ENCODE data around the gene TFDP2. TPM values are rescaled to one million over a fixed set of nuclear protein-coding genes. Genes with fewer than 3 reads are reported as not detected.

The TFDP2 gene
- total RNA-seq, 1 experiment from 2014 or later, result 48.2 TPM

- no peak for ATAC-seq
- Mint-ChIP-seq H3K27ac (no peak overlapping the region), H3K27me3 (ENCODE audit: low read depth) (no peaks in the 10 kb centered on the region), H3K4me3 (no peak overlapping the region), H3K9me3 (no peaks in the 10 kb centered on the region), H3K36me3 (peaks cover 7% of the 10 kb centered on the region; the same call in 1 of the 2 replicates), H3K4me1 (0 out of 2 replicates have a peak, but pooled peaks cover 3% of the 10 kb centered on the region)
- no peak for DNase-seq (ENCODE audit: low spot score)
- TF ChIP-seq FOXP1 (CRISPR knock-in tag; IDR thresholded peaks at IDR 0.05; ENCODE audit: borderline replicate concordance) (no peak), MYBL2 (CRISPR knock-in tag; IDR thresholded peaks at IDR 0.05) (no peak), FOXJ3 (CRISPR knock-in tag; IDR thresholded peaks at IDR 0.05; ENCODE audit: borderline replicate concordance) (no peak), ZBTB21 (CRISPR knock-in tag; IDR thresholded peaks at IDR 0.05; ENCODE audit: borderline replicate concordance) (no peak), ZNF425 (CRISPR knock-in tag; conservative IDR thresholded peaks at IDR 0.05) (no peak), EMX1 (CRISPR knock-in tag; IDR thresholded peaks at IDR 0.05) (no peak), GRHL2 (CRISPR knock-in tag; IDR thresholded peaks at IDR 0.05; ENCODE audit: insufficient replicate concordance, severe bottlenecking) (no peak), ATF2 (CRISPR knock-in tag; IDR thresholded peaks at IDR 0.05; ENCODE audit: borderline replicate concordance, low read depth) (no peak), KAT7 (CRISPR knock-in tag; IDR thresholded peaks at IDR 0.05; ENCODE audit: borderline replicate concordance) (no peak), AR (CRISPR knock-in tag; IDR thresholded peaks at IDR 0.05) (no peak), TCF7 (CRISPR knock-in tag; IDR thresholded peaks at IDR 0.05; ENCODE audit: low read depth) (no peak), ZNF219 (CRISPR knock-in tag; IDR thresholded peaks at IDR 0.05; ENCODE audit: borderline replicate concordance) (no peak), ZNF281 (CRISPR knock-in tag; IDR thresholded peaks at IDR 0.05) (no peak), CREM (CRISPR knock-in tag; IDR thresholded peaks at IDR 0.05) (no peak), OVOL2 (CRISPR knock-in tag; IDR thresholded peaks at IDR 0.05; ENCODE audit: borderline replicate concordance) (no peak), NR2C2 (CRISPR knock-in tag; IDR thresholded peaks at IDR 0.05) (no peak), ZNF423 (CRISPR knock-in tag; IDR thresholded peaks at IDR 0.05) (no peak), ZNF317 (CRISPR knock-in tag; IDR thresholded peaks at IDR 0.05; ENCODE audit: borderline replicate concordance, low read depth) (no peak)
- ChIA-PET CTCF (no interaction called here), POLR2A (no interaction called here)
These were observed 162.7 kb downstream of the TFDP2 start for GRCh38 chr3:141986548-141987107.

Data from WTC11 (cell line).